ENCODE data around the gene SUGCT. TPM values are rescaled to one million over a fixed set of nuclear protein-coding genes. Genes with fewer than 3 reads are reported as not detected.

Gene SUGCT
- total and polyA plus RNA-seq, 9 of the 15 experiments (the other 6 are each of a cell fraction or from before 2014, with no cell fraction given), result 0.58 to 2.5 (median 1.4) TPM

DNA sequence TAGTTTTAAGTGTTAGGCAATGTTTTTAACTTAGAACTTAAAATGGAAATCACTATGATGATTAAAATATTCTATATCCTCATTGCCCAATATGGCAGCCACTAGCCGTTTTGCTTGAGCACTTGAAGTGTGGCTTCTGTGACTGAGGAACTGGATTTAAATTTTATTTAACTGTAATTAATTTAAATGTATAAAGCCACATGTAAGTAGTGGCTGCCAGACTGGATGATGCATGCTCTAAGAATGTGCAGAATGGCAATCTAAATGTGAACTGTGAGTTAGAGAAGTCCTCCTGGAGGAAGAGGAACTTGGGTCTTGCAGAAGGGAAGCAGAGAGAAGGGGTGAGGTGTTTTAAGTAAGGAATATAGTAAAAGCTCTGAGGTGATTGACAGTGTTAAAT lies 451.4 kb downstream of the SUGCT start:
- no peaks in the 10 kb centered on the region for H3K27me3 ChIP-seq (ENCODE audit: control insufficient read depth in 2 of 2, insufficient read depth in 2 of 2, low read length in 2 of 2)
- ATAC-seq (no peak), DNase-seq (ENCODE audit: extremely low read depth in 1 of 4, low spot score in 3 of 4) (no peak), FAIRE-seq (no peak)
- H3K9ac ChIP-seq (ENCODE audit: insufficient read depth in 1 of 2, low read depth in 2 of 2, low read length in 2 of 2), result no peak overlapping the region
- BruUV-seq (replicated peaks), result no TSS peak
- H3K9me3 ChIP-seq (replicated peaks; ENCODE audit: control insufficient read depth, insufficient read depth, low read depth, low read length), result no peaks in the 10 kb centered on the region
- no peaks in the 10 kb centered on the region for H3K79me2 ChIP-seq (ENCODE audit: control insufficient read depth, insufficient read depth, low read length)
- H3K4me2 ChIP-seq (ENCODE audit: insufficient read depth, low read length), result no peak overlapping the region
- no peaks in the 10 kb centered on the region for H3K36me3 ChIP-seq (ENCODE audit: control insufficient read depth, insufficient read depth, low read length)
- WGBS (ENCODE audit: insufficient coverage, low coverage, missing lambda C conversion rate), result 7% methylated on average over 1 of the region's 1 CpG
- no peak overlapping the region for H3K4me3 ChIP-seq
- POLR2A ChIA-PET, result no interaction called here
- CTCF ChIA-PET (ENCODE audit: low intra/inter-chr PET ratio), result no interaction called here
- no peaks in the 10 kb centered on the region for H4K20me1 ChIP-seq (replicated peaks; ENCODE audit: control insufficient read depth, insufficient read depth, low read length)
- H2AFZ ChIP-seq (ENCODE audit: low read depth, low read length), result no peak overlapping the region
- no peak overlapping the region for H3K27ac ChIP-seq (ENCODE audit: extremely low read depth, low read depth, low read length)
- in situ Hi-C loops (cut with MboI), result no loop called here
- intact Hi-C loops (cut with micrococcal nuclease), result no loop called here
- no peaks in the 10 kb centered on the region for H3K9me1 ChIP-seq (ENCODE audit: control insufficient read depth, insufficient read depth, low read length)
- no peaks in the 10 kb centered on the region for H3K4me1 ChIP-seq (replicated peaks in 1 of 2; ENCODE audit: control insufficient read depth in 2 of 2, insufficient read depth in 2 of 2, low read length in 2 of 2)
- TF ChIP-seq ZNF41 (CRISPR knock-in tag; conservative IDR thresholded peaks at IDR 0.05) (no peak), PCBP2 (IDR thresholded peaks at IDR 0.05; ENCODE audit: low read depth, low read length, poor library complexity, severe bottlenecking) (no peak), RBM17 (IDR thresholded peaks at IDR 0.05; ENCODE audit: borderline replicate concordance, low read depth, low read length) (no peak), RBFOX2 (IDR thresholded peaks at IDR 0.05; ENCODE audit: low read depth, low read length) (no peak), SMAD3 (CRISPR knock-in tag; conservative IDR thresholded peaks at IDR 0.05) (no peak), MYBL2 (IDR thresholded peaks at IDR 0.05; ENCODE audit: low read depth) (no peak), MYBL2 (CRISPR knock-in tag; IDR thresholded peaks at IDR 0.05; ENCODE audit: borderline replicate concordance) (no peak), MYC (IDR thresholded peaks at IDR 0.05; ENCODE audit: low read depth, low read length) (no peak), MYC (CRISPR knock-in tag; IDR thresholded peaks at IDR 0.05; ENCODE audit: borderline replicate concordance, low read depth) (no peak), PCBP1 (IDR thresholded peaks at IDR 0.05; ENCODE audit: low read depth, low read length, poor library complexity, severe bottlenecking) (no peak), MAFG (tag; conservative IDR thresholded peaks at IDR 0.05) (no peak), L3MBTL2 (IDR thresholded peaks at IDR 0.05) (no peak), E2F6 (IDR thresholded peaks at IDR 0.05; ENCODE audit: borderline replicate concordance in 1 of 2, extremely low read depth in 1 of 2, insufficient read depth in 1 of 2, insufficient read length in 1 of 2, low read depth in 1 of 2, low read length in 1 of 2, poor library complexity in 1 of 2, severe bottlenecking in 1 of 2) (no peak), ZNF398 (CRISPR knock-in tag; IDR thresholded peaks at IDR 0.05) (no peak)
- TF ChIP-seq, protein P1, sequence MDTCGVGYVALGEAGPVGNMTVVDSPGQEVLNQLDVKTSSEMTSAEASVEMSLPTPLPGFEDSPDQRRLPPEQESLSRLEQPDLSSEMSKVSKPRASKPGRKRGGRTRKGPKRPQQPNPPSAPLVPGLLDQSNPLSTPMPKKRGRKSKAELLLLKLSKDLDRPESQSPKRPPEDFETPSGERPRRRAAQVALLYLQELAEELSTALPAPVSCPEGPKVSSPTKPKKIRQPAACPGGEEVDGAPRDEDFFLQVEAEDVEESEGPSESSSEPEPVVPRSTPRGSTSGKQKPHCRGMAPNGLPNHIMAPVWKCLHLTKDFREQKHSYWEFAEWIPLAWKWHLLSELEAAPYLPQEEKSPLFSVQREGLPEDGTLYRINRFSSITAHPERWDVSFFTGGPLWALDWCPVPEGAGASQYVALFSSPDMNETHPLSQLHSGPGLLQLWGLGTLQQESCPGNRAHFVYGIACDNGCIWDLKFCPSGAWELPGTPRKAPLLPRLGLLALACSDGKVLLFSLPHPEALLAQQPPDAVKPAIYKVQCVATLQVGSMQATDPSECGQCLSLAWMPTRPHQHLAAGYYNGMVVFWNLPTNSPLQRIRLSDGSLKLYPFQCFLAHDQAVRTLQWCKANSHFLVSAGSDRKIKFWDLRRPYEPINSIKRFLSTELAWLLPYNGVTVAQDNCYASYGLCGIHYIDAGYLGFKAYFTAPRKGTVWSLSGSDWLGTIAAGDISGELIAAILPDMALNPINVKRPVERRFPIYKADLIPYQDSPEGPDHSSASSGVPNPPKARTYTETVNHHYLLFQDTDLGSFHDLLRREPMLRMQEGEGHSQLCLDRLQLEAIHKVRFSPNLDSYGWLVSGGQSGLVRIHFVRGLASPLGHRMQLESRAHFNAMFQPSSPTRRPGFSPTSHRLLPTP (IDR thresholded peaks at IDR 0.05; ENCODE audit: borderline replicate concordance, extremely low read depth, insufficient read length), result no peak

Measured in K562 (cell line).